Nephron (organoid): Measurements from ENCODE around the gene ALOX15.

Source experiments
- H3K27ac Mint-ChIP-seq, 3 experiments: 2 replicates each; pipeline ENCODE4 v1.8.0; 2020; ENCODE audit warnings: mixed read lengths in 3 of 3, mild to moderate bottlenecking in 2 of 3, moderate library complexity in 1 of 3
- H3K27me3 Mint-ChIP-seq: 2 replicates; pipeline ENCODE4 v1.8.0; 2021; ENCODE audit warnings: low read depth, mild to moderate bottlenecking, moderate library complexity, mixed read lengths
- H3K36me3 Mint-ChIP-seq: 2 replicates; pipeline ENCODE4 v1.8.0; 2020; ENCODE audit warnings: low read depth, mixed read lengths
- H3K4me1 Mint-ChIP-seq: 2 replicates; pipeline ENCODE4 v1.8.0; 2020; ENCODE audit warnings: mixed read lengths
- H3K4me3 Mint-ChIP-seq, 3 experiments: 2 replicates each; pipeline ENCODE4 v1.8.0; 2020; ENCODE audit warnings: mild to moderate bottlenecking in 3 of 3, mixed read lengths in 3 of 3, moderate library complexity in 2 of 3
- H3K9me3 Mint-ChIP-seq: 2 replicates; pipeline ENCODE4 v1.8.0; 2020; ENCODE audit warnings: mixed read lengths
- TF ChIP-seq, protein P1 (sequence below), 3 experiments: fragments of 200-600 bp; sonication (generic); IDR thresholded peaks; one replicate each; pipeline ENCODE4 v1.5.0; 2021; ENCODE audit warnings: antibody characterized with exemption in 3 of 3; ENCODE audit not compliant: unreplicated experiment in 3 of 3

The ALOX15 gene

DNA sequence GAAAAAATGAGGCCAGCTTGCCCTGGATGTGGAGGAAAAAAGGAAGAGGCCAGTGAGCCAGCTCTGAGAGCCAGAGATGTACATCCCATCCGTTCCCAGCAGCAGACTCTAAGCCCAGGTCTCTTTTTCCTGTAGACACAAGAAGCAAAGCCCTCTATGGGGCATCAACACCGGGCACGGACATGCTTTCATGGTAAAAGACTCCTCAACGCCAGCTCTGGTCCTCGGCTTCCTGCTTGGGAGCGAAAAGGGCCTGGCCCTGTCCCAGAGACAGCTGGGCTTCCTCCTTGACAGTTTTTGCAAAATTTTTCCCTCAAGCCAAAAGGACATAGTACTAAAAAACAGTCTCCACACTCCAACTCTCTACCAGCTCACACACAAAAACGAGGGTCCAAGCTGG, 35.3 kb upstream of the ALOX15 start:
- H3K9me3 Mint-ChIP-seq, result no peaks in the 10 kb centered on the region
- no peaks in the 10 kb centered on the region for H3K27me3 Mint-ChIP-seq
- TF ChIP-seq, protein P1, sequence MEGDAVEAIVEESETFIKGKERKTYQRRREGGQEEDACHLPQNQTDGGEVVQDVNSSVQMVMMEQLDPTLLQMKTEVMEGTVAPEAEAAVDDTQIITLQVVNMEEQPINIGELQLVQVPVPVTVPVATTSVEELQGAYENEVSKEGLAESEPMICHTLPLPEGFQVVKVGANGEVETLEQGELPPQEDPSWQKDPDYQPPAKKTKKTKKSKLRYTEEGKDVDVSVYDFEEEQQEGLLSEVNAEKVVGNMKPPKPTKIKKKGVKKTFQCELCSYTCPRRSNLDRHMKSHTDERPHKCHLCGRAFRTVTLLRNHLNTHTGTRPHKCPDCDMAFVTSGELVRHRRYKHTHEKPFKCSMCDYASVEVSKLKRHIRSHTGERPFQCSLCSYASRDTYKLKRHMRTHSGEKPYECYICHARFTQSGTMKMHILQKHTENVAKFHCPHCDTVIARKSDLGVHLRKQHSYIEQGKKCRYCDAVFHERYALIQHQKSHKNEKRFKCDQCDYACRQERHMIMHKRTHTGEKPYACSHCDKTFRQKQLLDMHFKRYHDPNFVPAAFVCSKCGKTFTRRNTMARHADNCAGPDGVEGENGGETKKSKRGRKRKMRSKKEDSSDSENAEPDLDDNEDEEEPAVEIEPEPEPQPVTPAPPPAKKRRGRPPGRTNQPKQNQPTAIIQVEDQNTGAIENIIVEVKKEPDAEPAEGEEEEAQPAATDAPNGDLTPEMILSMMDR (IDR thresholded peaks at IDR 0.05; ENCODE audit: unreplicated experiment in 3 of 3), result no peak
- H3K4me1 Mint-ChIP-seq, result no peaks in the 10 kb centered on the region
- no peak overlapping the region for H3K4me3 Mint-ChIP-seq
- H3K36me3 Mint-ChIP-seq, result peaks cover 68% of the 10 kb centered on the region
- no peak overlapping the region for H3K27ac Mint-ChIP-seq

DNA sequence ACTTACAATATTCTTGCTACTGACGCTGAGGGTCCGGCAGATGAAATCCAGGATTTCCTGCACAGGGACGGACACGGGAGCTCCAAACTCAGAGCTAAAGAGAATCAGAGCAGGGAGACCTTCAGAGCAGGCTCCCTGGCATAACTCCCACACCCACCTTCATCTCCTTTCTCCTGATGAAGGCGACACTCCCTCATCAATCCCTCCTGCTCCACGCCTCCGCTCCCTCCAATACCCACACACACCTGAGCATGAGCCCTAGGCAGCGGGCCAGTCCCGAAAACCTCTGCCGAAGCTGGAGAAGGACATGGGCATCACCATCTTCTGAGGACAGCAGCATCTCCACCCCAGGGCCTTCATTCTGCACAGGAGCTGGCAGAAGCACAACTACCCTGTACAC, 34.3 kb upstream of the ALOX15 start:
- H3K4me3 Mint-ChIP-seq, result no peak overlapping the region
- H3K27me3 Mint-ChIP-seq, result no peaks in the 10 kb centered on the region
- H3K27ac Mint-ChIP-seq, result no peak overlapping the region
- H3K36me3 Mint-ChIP-seq, result peaks cover 70% of the 10 kb centered on the region
- no peaks in the 10 kb centered on the region for H3K9me3 Mint-ChIP-seq
- TF ChIP-seq, protein P1 (IDR thresholded peaks at IDR 0.05; ENCODE audit: unreplicated experiment in 3 of 3), result no peak
- H3K4me1 Mint-ChIP-seq, result no peaks in the 10 kb centered on the region

DNA sequence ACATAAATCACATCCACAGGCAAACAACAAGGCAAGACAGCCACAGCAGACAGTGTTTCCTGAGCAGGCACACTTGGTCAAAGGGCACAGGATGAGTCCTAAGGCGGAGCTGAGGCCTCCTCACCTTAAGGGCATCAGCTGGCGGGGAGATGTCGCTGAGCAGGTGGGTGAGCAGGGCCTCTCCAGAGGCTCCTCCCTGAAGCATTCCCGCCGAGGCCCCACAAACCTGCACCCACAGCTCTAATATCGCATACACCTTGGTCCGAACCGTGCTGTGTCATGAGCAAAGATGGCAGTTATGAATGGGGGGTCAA, 33.2 kb upstream of the ALOX15 start:
- Mint-ChIP-seq H3K4me1 (no peaks in the 10 kb centered on the region), H3K27ac (no peak overlapping the region), H3K4me3 (no peak overlapping the region), H3K9me3 (no peaks in the 10 kb centered on the region), H3K27me3 (no peaks in the 10 kb centered on the region), H3K36me3 (peaks cover 69% of the 10 kb centered on the region)
- TF ChIP-seq, protein P1 (IDR thresholded peaks at IDR 0.05; ENCODE audit: unreplicated experiment in 3 of 3), result no peak

DNA sequence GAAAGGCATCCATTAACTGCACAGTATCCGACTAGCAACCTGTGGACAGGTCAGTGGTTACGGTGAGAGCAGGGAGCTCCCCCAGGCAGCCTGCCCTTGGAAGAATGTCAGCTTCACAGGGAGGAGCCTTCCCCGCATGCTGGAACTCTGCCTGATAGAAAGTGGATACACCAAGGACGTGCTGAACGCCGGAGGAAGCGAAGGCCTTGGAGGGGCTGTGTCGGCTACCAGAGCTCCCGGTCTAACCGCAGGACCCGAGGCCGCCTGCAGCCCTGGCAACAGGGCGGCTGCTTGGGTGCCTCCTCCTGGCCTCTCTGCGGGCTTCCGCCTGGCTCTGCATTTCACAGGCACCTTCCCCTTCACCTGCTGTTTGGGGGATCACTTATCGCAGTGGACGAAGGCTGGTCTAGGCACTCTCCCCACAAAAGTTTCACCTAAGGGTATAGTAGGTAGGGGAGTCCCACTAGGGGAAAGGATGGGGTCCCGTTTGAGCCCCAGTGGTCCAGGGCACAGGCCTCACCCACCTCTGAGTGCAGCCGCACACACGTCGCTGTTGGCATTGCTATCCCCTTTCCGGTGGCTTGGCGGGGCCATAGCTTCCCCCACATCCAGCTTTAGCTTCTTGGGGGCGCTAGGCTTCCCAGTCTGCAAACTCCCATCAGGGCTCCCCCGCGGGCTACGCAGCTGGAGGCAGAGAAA, 32.7 kb upstream of the ALOX15 start:
- Mint-ChIP-seq H3K27ac (no peak overlapping the region), H3K4me1 (no peaks in the 10 kb centered on the region)

DNA sequence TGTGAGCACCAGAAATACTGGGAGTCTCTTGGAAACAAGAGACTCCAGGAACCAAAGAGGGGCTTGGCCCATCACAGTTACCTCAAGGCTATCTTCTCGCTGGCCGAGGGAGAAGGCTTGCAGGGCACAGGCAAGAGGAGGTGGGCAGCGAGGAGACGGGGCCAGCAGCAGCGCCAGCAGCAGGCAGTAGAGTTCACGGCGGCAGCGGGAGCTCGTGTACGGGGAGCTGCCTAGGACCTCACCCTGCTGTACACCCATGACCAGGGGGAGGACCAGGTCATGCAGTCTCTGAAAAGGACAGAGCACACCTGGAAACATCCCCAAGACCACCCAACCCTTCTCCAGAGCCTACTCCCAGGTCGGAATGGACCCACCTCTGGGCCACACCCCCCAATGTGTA, 31.7 kb upstream of the ALOX15 start:
- H3K36me3 Mint-ChIP-seq, result peaks cover 66% of the 10 kb centered on the region
- H3K4me1 Mint-ChIP-seq, result no peaks in the 10 kb centered on the region
- no peaks in the 10 kb centered on the region for H3K9me3 Mint-ChIP-seq
- H3K27ac Mint-ChIP-seq, result no peak overlapping the region
- H3K27me3 Mint-ChIP-seq, result no peaks in the 10 kb centered on the region
- H3K4me3 Mint-ChIP-seq, result no peak overlapping the region
- TF ChIP-seq, protein P1 (IDR thresholded peaks at IDR 0.05; ENCODE audit: unreplicated experiment in 3 of 3), result no peak

More for the DNA sequence above, 32.7 kb upstream of the ALOX15 start:
- H3K27me3 Mint-ChIP-seq, result no peaks in the 10 kb centered on the region
- TF ChIP-seq, protein P1 (IDR thresholded peaks at IDR 0.05; ENCODE audit: unreplicated experiment in 3 of 3), result no peak
- peaks cover 67% of the 10 kb centered on the region for H3K36me3 Mint-ChIP-seq
- no peaks in the 10 kb centered on the region for H3K9me3 Mint-ChIP-seq
- no peak overlapping the region for H3K4me3 Mint-ChIP-seq

DNA sequence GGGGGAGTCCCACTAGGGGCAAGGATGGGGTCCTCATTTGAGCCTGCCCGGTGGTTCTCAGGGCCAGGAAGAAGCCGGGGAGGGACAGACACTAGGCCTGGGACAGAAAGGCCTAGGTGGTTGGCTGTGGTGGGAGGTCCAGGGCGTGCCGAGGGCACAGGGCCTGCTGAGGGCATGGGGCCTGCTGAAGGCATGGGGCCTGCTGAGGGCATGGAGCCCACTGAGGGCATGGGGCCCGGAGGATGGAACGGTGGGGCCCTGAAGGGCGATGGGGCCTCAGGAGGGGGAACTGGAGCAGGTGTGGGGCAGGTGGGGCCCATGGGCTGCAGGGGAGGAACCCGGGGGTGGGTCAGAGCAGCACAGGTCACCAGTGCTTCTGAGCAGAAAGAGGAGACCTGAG, 31.3 kb upstream of the ALOX15 start:
- no peak overlapping the region for H3K27ac Mint-ChIP-seq
- H3K4me1 Mint-ChIP-seq, result no peaks in the 10 kb centered on the region
- no peak overlapping the region for H3K4me3 Mint-ChIP-seq
- no peaks in the 10 kb centered on the region for H3K9me3 Mint-ChIP-seq
- no peaks in the 10 kb centered on the region for H3K27me3 Mint-ChIP-seq
- peaks cover 66% of the 10 kb centered on the region for H3K36me3 Mint-ChIP-seq
- TF ChIP-seq, protein P1 (IDR thresholded peaks at IDR 0.05; ENCODE audit: unreplicated experiment in 3 of 3), result no peak
